Neural cell (in vitro differentiated cells): ENCODE data around the gene ZRANB1. TPM values are rescaled to one million over a fixed set of nuclear protein-coding genes. Genes with fewer than 3 reads are reported as not detected.

Experiments used
- H2AFZ ChIP-seq: fragments of 200-600, 300-800 bp; sonication (generic), shearing (Covaris generic); 2 replicates; pipeline ENCODE4 v1.6.0; 2014; ENCODE audit warnings: low read depth, mild to moderate bottlenecking, antibody characterized with exemption, low read length, moderate library complexity
- H3F3A ChIP-seq: fragments of 200-600 bp; shearing (Covaris generic); 2 replicates; pipeline ENCODE4 v1.6.1; 2016; ENCODE audit warnings: mild to moderate bottlenecking, moderate library complexity, mixed read lengths, antibody characterized with exemption, low read length; ENCODE audit not compliant: insufficient read depth, poor library complexity, severe bottlenecking
- H3K27ac ChIP-seq: fragments of 200-600, 300-800 bp; sonication (generic), shearing (Covaris generic); 2 replicates; pipeline ENCODE4 v1.5.1; 2014; ENCODE audit warnings: mild to moderate bottlenecking, low read length, moderate library complexity
- H3K27me3 ChIP-seq: fragments of 300-800, 200-600 bp; sonication (generic), shearing (Covaris generic); 2 replicates; pipeline ENCODE4 v1.6.0; 2014; ENCODE audit warnings: mild to moderate bottlenecking, low read depth, low read length, moderate library complexity; ENCODE audit not compliant: insufficient read depth
- H3K36me3 ChIP-seq: fragments of 300-800, 200-600 bp; sonication (generic), shearing (Covaris generic); 2 replicates; pipeline ENCODE4 v1.5.1; 2014; ENCODE audit warnings: mild to moderate bottlenecking, antibody characterized with exemption, low read length, moderate library complexity; ENCODE audit not compliant: insufficient read depth
- H3K4me2 ChIP-seq: fragments of 300-800, 200-600 bp; sonication (generic), shearing (Covaris generic); 2 replicates; pipeline ENCODE4 v1.6.0; 2014; ENCODE audit warnings: mild to moderate bottlenecking, low read length
- H3K4me3 ChIP-seq: fragments of 300-800, 200-600 bp; sonication (generic), shearing (Covaris generic); 2 replicates; pipeline ENCODE4 v1.5.1; 2014; ENCODE audit warnings: mild to moderate bottlenecking, low read length, moderate library complexity
- H3K79me2 ChIP-seq: fragments of 200-600 bp; shearing (Covaris generic); replicated peaks from 2 replicates; pipeline ENCODE4 v1.6.0; 2014; ENCODE audit warnings: mild to moderate bottlenecking, low read length, moderate library complexity; ENCODE audit not compliant: insufficient read depth
- H3K9ac ChIP-seq: fragments of 300-800, 200-600 bp; sonication (generic), shearing (Covaris generic); 2 replicates; pipeline ENCODE4 v1.6.1; 2016; ENCODE audit warnings: mild to moderate bottlenecking, low read length, mixed read lengths
- H3K9me2 ChIP-seq: fragments of 200-600 bp; shearing (Covaris generic); 2 replicates; pipeline ENCODE4 v1.6.1; 2016; ENCODE audit warnings: mild to moderate bottlenecking, low read length, mixed read lengths; ENCODE audit not compliant: insufficient read depth
- H3K9me3 ChIP-seq: fragments of 200-600, 300-800 bp; sonication (generic), shearing (Covaris generic); 2 replicates; pipeline ENCODE4 v1.6.1; 2016; ENCODE audit warnings: mild to moderate bottlenecking, mixed run types, low read length, moderate library complexity, mixed read lengths
- H4K20me1 ChIP-seq: fragments of 200-600 bp; shearing (Covaris generic); 2 replicates; pipeline ENCODE4 v1.6.1; 2016; ENCODE audit warnings: mild to moderate bottlenecking, mixed run types; ENCODE audit not compliant: insufficient read depth
- CTCF ChIP-seq: fragments of 450-650 bp; IDR thresholded peaks from 2 replicates; pipeline ENCODE4 v1.5.1; 2014; ENCODE audit warnings: antibody characterized with exemption, mild to moderate bottlenecking, moderate library complexity; ENCODE audit not compliant: poor library complexity, severe bottlenecking
- EP300 ChIP-seq: fragments of 450-650 bp; conservative IDR thresholded peaks from 2 replicates; pipeline ENCODE4 v1.6.1; 2014; ENCODE audit warnings: antibody characterized with exemption, mild to moderate bottlenecking, moderate library complexity; ENCODE audit not compliant: poor library complexity, severe bottlenecking
- EZH2 ChIP-seq: fragments of 200-600, 300-800 bp; shearing (Covaris generic), sonication (generic); IDR thresholded peaks from 2 replicates; pipeline ENCODE4 v1.6.1; 2014; ENCODE audit warnings: antibody characterized with exemption, low read length, borderline replicate concordance, mild to moderate bottlenecking; ENCODE audit not compliant: insufficient read depth, poor library complexity, severe bottlenecking
- MXI1 ChIP-seq: fragments of 450-650 bp; conservative IDR thresholded peaks from 2 replicates; pipeline ENCODE4 v1.6.1; 2014; ENCODE audit warnings: antibody characterized with exemption, mild to moderate bottlenecking; ENCODE audit not compliant: poor library complexity, severe bottlenecking
- POLR2AphosphoS5 ChIP-seq: IDR thresholded peaks from 2 replicates; pipeline ENCODE4 v1.6.1; 2012
- RAD21 ChIP-seq: fragments of 450-650 bp; conservative IDR thresholded peaks from 2 replicates; pipeline ENCODE4 v1.6.1; 2014; ENCODE audit warnings: antibody characterized with exemption, mild to moderate bottlenecking, moderate library complexity
- REST ChIP-seq: IDR thresholded peaks from 2 replicates; pipeline ENCODE4 v1.6.1; 2012; ENCODE audit warnings: borderline replicate concordance
- SMC3 ChIP-seq: fragments of 450-650 bp; conservative IDR thresholded peaks from 2 replicates; pipeline ENCODE4 v1.6.1; 2014; ENCODE audit warnings: antibody characterized with exemption, mild to moderate bottlenecking, moderate library complexity; ENCODE audit not compliant: poor library complexity
- TAF1 ChIP-seq: IDR thresholded peaks from 2 replicates; pipeline ENCODE4 v1.6.1; 2012; ENCODE audit warnings: low read depth
- polyA plus RNA-seq: library from polyadenylated mRNA; depleted of rRNA; stranded (reverse); fragments of >200 nt; gene quantifications from 2 replicates; pipeline ENCODE4 v1.2.3, GENCODE V29; 2014

Gene ZRANB1
- polyA plus RNA-seq, 1 donor from 2014 or later: 47.7 TPM

GRCh38 chr10:124903111-124903510 is 38.8 kb upstream of the ZRANB1 start:
- no peaks in the 10 kb centered on the region for H3K79me2 ChIP-seq
- no peaks in the 10 kb centered on the region for H3K36me3 ChIP-seq
- H2AFZ ChIP-seq: peak overlapping the region; percentile 10
- TF ChIP-seq RAD21 (no peak), POLR2AphosphoS5 (no peak), TAF1 (no peak), MXI1 (no peak), CTCF (no peak), SMC3 (no peak), EP300 (no peak), REST (no peak), EZH2 (no peak)
- no peak overlapping the region for H3K9ac ChIP-seq
- no peak overlapping the region for H3K4me2 ChIP-seq
- H3K9me2 ChIP-seq: no peaks in the 10 kb centered on the region
- H4K20me1 ChIP-seq: no peaks in the 10 kb centered on the region
- no peaks in the 10 kb centered on the region for H3F3A ChIP-seq
- no peaks in the 10 kb centered on the region for H3K27me3 ChIP-seq
- no peak overlapping the region for H3K4me3 ChIP-seq
- H3K9me3 ChIP-seq: no peaks in the 10 kb centered on the region
- H3K27ac ChIP-seq: peak overlapping the region; percentile 72

GRCh38 chr10:124904796-124905195 is 37.1 kb upstream of the ZRANB1 start:
- Histone ChIP-seq H3K9me3 (no peaks in the 10 kb centered on the region), H3F3A (no peaks in the 10 kb centered on the region), H3K79me2 (no peaks in the 10 kb centered on the region), H3K36me3 (no peaks in the 10 kb centered on the region), H3K9ac (no peak overlapping the region), H3K9me2 (no peaks in the 10 kb centered on the region), H3K27me3 (no peaks in the 10 kb centered on the region), H3K4me2 (no peak overlapping the region), H3K27ac (no peak overlapping the region), H3K4me3 (no peak overlapping the region), H4K20me1 (no peaks in the 10 kb centered on the region), H2AFZ (no peak overlapping the region)
- TF ChIP-seq RAD21: no peak
- no peak for TF ChIP-seq CTCF
- TF ChIP-seq EZH2: no peak
- TF ChIP-seq POLR2AphosphoS5: no peak
- no peak for TF ChIP-seq SMC3
- no peak for TF ChIP-seq EP300
- TF ChIP-seq MXI1: no peak
- TF ChIP-seq TAF1: no peak
- no peak for TF ChIP-seq REST
